Prostate gland (tissue), 2 donors: ENCODE measurements around the gene LPCAT4. TPM values are rescaled to one million over a fixed set of nuclear protein-coding genes. Genes with fewer than 3 reads are reported as not detected.
"Not testable (repeated sequence)": the region's sequence is repeated elsewhere in the genome, so short reads cannot be mapped to it uniquely, and the experiment has no call there.

Experiments
- DNase-seq: peaks from one replicate; pipeline ENCODE4 v3.0.0-alpha.2; 2019; ENCODE audit warnings: low spot score
- H3K27ac ChIP-seq, 2 donors: fragments of 200-600 bp; sonication (generic); 2 replicates each; pipeline ENCODE4 v1.5.1; 2017 to 2019
- H3K27me3 ChIP-seq: fragments of 200-600 bp; sonication (generic); replicated peaks from 2 replicates; pipeline ENCODE4 v1.5.1; 2019; ENCODE audit not compliant: insufficient read depth
- H3K36me3 ChIP-seq, 2 donors: fragments of 200-600 bp; sonication (generic); 1 replicate in 1 of 2; 2 replicates in 1 of 2; pipeline versions ENCODE4 v1.5.1 to v1.8.1; 2017 to 2019
- H3K4me1 ChIP-seq: fragments of 200-600 bp; sonication (generic); replicated peaks from 2 replicates; pipeline ENCODE4 v1.5.1; 2019
- H3K4me3 ChIP-seq, 2 donors: fragments of 200-600 bp; sonication (generic); 2 replicates each; pipeline ENCODE4 v1.5.1; 2017 to 2019
- H3K9me3 ChIP-seq: fragments of 200-600 bp; sonication (generic); 2 replicates; pipeline ENCODE4 v1.5.1; 2017
- CTCF ChIP-seq, 4 experiments: fragments of 200-600 bp in 2 of 4; fragments of 450-650 bp in 2 of 4; sonication (generic) in 2 of 4; IDR thresholded peaks; 1 replicate in 3 of 4; 2 replicates in 1 of 4; pipeline ENCODE4 v1.5.1; 2016 to 2019; ENCODE audit warnings: antibody characterized with exemption in 4 of 4, mild to moderate bottlenecking in 2 of 4, moderate library complexity in 2 of 4
- POLR2A ChIP-seq: fragments of 450-650 bp; IDR thresholded peaks from one replicate; pipeline ENCODE4 v1.6.1; 2016; ENCODE audit warnings: antibody characterized with exemption, mild to moderate bottlenecking
- POLR2AphosphoS5 ChIP-seq: sonication (generic); formaldehyde crosslinking; IDR thresholded peaks from one replicate; pipeline ENCODE4 v1.6.1; 2017; ENCODE audit warnings: antibody characterized with exemption
- WGBS: methylation state at CpG from one replicate; pipeline ENCODE4 v1.1.5; 2018; 5-methylcytosine and 5-hydroxymethylcytosine counted together
- intact Hi-C: fragments of 100-400 bp; cut with DNase I; formaldehyde crosslinking; loops from one replicate; pipeline ENCODE4 v1.14.2; 2022
- total RNA-seq, 2 donors: library from RNA; depleted of rRNA; stranded (reverse); fragments of >200 nt; gene quantifications; one replicate each; pipeline ENCODE4 v1.1.0, GENCODE V29; 2016

The LPCAT4 gene
- total RNA-seq, 2 donors from 2014 or later, result 12.5 to 13.1 TPM

GRCh38 chr15:34349769-34350168, 17.2 kb downstream of the LPCAT4 start:
- intact Hi-C loops, result no loop called here

GRCh38 chr15:34348735-34349300, 18.2 kb downstream of the LPCAT4 start:
- Histone ChIP-seq H3K27ac (no peak overlapping the region), H3K27me3 (no peaks in the 10 kb centered on the region), H3K4me1 (no peaks in the 10 kb centered on the region), H3K4me3 (no peak overlapping the region), H3K9me3 (no peaks in the 10 kb centered on the region), H3K36me3 (no peaks in the 10 kb centered on the region)
- no peak for DNase-seq
- intact Hi-C loops, result no loop called here
- no peak for TF ChIP-seq POLR2AphosphoS5
- TF ChIP-seq POLR2A, result no peak
- TF ChIP-seq CTCF (IDR thresholded peaks at IDR 0.05), result no peak
- 65% methylated on average over 1 of the region's 1 CpG for WGBS

More at GRCh38 chr15:34349769-34350168, 17.2 kb downstream of the LPCAT4 start:
- Histone ChIP-seq H3K4me3 (no peak overlapping the region), H3K27ac (no peak overlapping the region), H3K27me3 (no peaks in the 10 kb centered on the region), H3K9me3 (no peaks in the 10 kb centered on the region), H3K4me1 (no peaks in the 10 kb centered on the region), H3K36me3 (no peaks in the 10 kb centered on the region)
- DNase-seq, result no peak
- TF ChIP-seq POLR2A (no peak), POLR2AphosphoS5 (no peak), CTCF (IDR thresholded peaks at IDR 0.05) (no peak)
- 88% methylated on average over 4 of the region's 4 CpGs for WGBS

- Histone ChIP-seq H3K9me3 (no peaks in the 10 kb centered on the region), H3K36me3 (no peaks in the 10 kb centered on the region), H3K27ac (no peak overlapping the region), H3K4me3 (no peak overlapping the region), H3K4me1 (no peaks in the 10 kb centered on the region), H3K27me3 (no peaks in the 10 kb centered on the region)
- WGBS, result 86% methylated on average over 13 of the region's 13 CpGs
- intact Hi-C loops, result no loop called here
- no peak for DNase-seq
- TF ChIP-seq POLR2AphosphoS5, result no peak
- no peak for TF ChIP-seq POLR2A
- no peak for TF ChIP-seq CTCF (IDR thresholded peaks at IDR 0.05)
Measured at GRCh38 chr15:34347951-34348638, 18.9 kb downstream of the LPCAT4 start.

- WGBS, result 2% methylated on average over 38 of the region's 38 CpGs
- TF ChIP-seq POLR2AphosphoS5 (peak; percentile 97), POLR2A (peak; percentile 68), CTCF (IDR thresholded peaks at IDR 0.05) (peak; percentile 93 to 98 (median 96))
- Histone ChIP-seq H3K4me3 (peak within 1 kb of the TSS; percentile 58 to 64), H3K27ac (peak within 1 kb of the TSS; percentile 88 to 89), H3K27me3 (no peaks in the 10 kb centered on the region), H3K9me3 (no peaks in the 10 kb centered on the region), H3K36me3 (no peaks in the 10 kb centered on the region), H3K4me1 (no peaks in the 10 kb centered on the region)
- intact Hi-C loops, result no loop called here
- peak; percentile 87 for DNase-seq
Measured at GRCh38 chr15:34342737-34343575, 24.0 kb downstream of the LPCAT4 start, which contains the start of the genes NOP10 and NUTM1. Gene NOP10, minus strand, starts transcription at chr15:34343136. Its CDS starts 63 bp downstream, at chr15:34343073. Gene NUTM1, plus strand, starts transcription at chr15:34343315. Its CDS starts 382 bp downstream, at chr15:34343697.

- DNase-seq, H3K9me3 ChIP-seq, H3K4me1 ChIP-seq, H3K27me3 ChIP-seq, intact Hi-C loops, H3K36me3 ChIP-seq: not testable (repeated sequence)
- Histone ChIP-seq H3K4me3 (peak overlapping the region; percentile 58 to 64), H3K27ac (peak overlapping the region; percentile 88 to 89)
- 39% methylated on average over 26 of the region's 26 CpGs for WGBS
Measured at GRCh38 chr15:34342213-34342736, 24.7 kb downstream of the LPCAT4 start.
